IMR-90 (cell line): ENCODE measurements around the gene MLLT3. TPM values are rescaled to one million over a fixed set of nuclear protein-coding genes. Genes with fewer than 3 reads are reported as not detected.

Experiments
- ATAC-seq: fragments of 200-7000 bp; cut with Tn5 transposase; 2 replicates; pipeline ENCODE4 v1.9.1; 2020; ENCODE audit warnings: low read depth, mild to moderate bottlenecking, moderate library complexity
- BruUV-seq: library from RNA; stranded (reverse); fragments of 400-500 nt; replicated peaks from 2 replicates; lab custom pipeline; 2021; lab: Mats Ljungman, UMichigan
- CTCF ChIA-PET: fragments of 300-600 bp; formaldehyde crosslinking; extraction: SDS; loops from one replicate; lab custom pipeline; 2021; ENCODE audit warnings: antibody characterized with exemption; lab: Yijun Ruan, JAX
- POLR2A ChIA-PET: fragments of 300-600 bp; sonication (Branson Sonifier 250); formaldehyde crosslinking; loops from one replicate; lab custom pipeline; 2022; ENCODE audit warnings: antibody characterized with exemption; ENCODE audit not compliant: unreplicated experiment; lab: Charles Lee
- DNase-seq: peaks from one replicate; pipeline ENCODE4 v3.0.0; 2013
- H2AFZ ChIP-seq: replicated peaks from 2 replicates; pipeline ENCODE3; 2013; ENCODE audit warnings: low read length, mild to moderate bottlenecking; ENCODE audit not compliant: poor library complexity
- H2AK5ac ChIP-seq: 2 replicates; pipeline ENCODE4 v1.6.1; 2013; ENCODE audit warnings: low read depth, low read length, inconsistent platforms
- H2AK9ac ChIP-seq: replicated peaks from 2 replicates; pipeline ENCODE3; 2013; ENCODE audit warnings: mild to moderate bottlenecking, low read depth, low read length, moderate library complexity; ENCODE audit not compliant: poor library complexity
- H2BK120ac ChIP-seq: 2 replicates; pipeline ENCODE4 v1.6.1; 2013; ENCODE audit warnings: low read depth, low read length, inconsistent platforms
- H2BK15ac ChIP-seq: 3 replicates; pipeline ENCODE4 v1.6.1; 2013; ENCODE audit warnings: low read depth, low read length, inconsistent platforms
- H2BK20ac ChIP-seq: 2 replicates; pipeline ENCODE4 v1.6.1; 2013; ENCODE audit warnings: low read depth, mild to moderate bottlenecking, inconsistent platforms, low read length, moderate library complexity
- H2BK5ac ChIP-seq: 2 replicates; pipeline ENCODE4 v1.6.1; 2013; ENCODE audit warnings: mild to moderate bottlenecking, low read depth, low read length, inconsistent platforms; ENCODE audit not compliant: poor library complexity, severe bottlenecking
- H3K14ac ChIP-seq: replicated peaks from 2 replicates; pipeline ENCODE4 v1.6.1; 2013; ENCODE audit warnings: low read depth, low read length, inconsistent platforms
- H3K18ac ChIP-seq: 2 replicates; pipeline ENCODE4 v1.6.1; 2013; ENCODE audit warnings: low read depth, low read length, control low read depth
- H3K23ac ChIP-seq: 2 replicates; pipeline ENCODE4 v1.6.1; 2013; ENCODE audit warnings: low read depth, low read length, inconsistent platforms
- H3K27ac ChIP-seq: 2 replicates; pipeline ENCODE4 v1.5.1; 2013; ENCODE audit warnings: mild to moderate bottlenecking, control low read depth, low read length; ENCODE audit not compliant: insufficient read depth
- H3K27me3 ChIP-seq: 2 replicates; pipeline ENCODE4 v1.6.1; 2013; ENCODE audit warnings: low read length; ENCODE audit not compliant: control insufficient read depth, insufficient read depth
- H3K36me3 ChIP-seq: 2 replicates; pipeline ENCODE4 v1.6.1; 2013; ENCODE audit warnings: low read length, mixed read lengths; ENCODE audit not compliant: control insufficient read depth, insufficient read depth
- H3K4ac ChIP-seq: 2 replicates; pipeline ENCODE4 v1.6.1; 2013; ENCODE audit warnings: low read depth, low read length, inconsistent platforms
- H3K4me1 ChIP-seq: 2 replicates; pipeline ENCODE4 v1.6.1; 2013; ENCODE audit warnings: low read length, mixed read lengths; ENCODE audit not compliant: control insufficient read depth, insufficient read depth
- H3K4me2 ChIP-seq: 2 replicates; pipeline ENCODE4 v1.6.1; 2013; ENCODE audit warnings: low read depth, mild to moderate bottlenecking, control low read depth, low read length, moderate library complexity
- H3K4me3 ChIP-seq: 2 replicates; pipeline ENCODE4 v1.5.1; 2013; ENCODE audit warnings: low read depth, mild to moderate bottlenecking, control low read depth, low read length, moderate library complexity; ENCODE audit not compliant: insufficient read depth
- H3K56ac ChIP-seq: 2 replicates; pipeline ENCODE4 v1.6.1; 2013; ENCODE audit warnings: low read length, inconsistent platforms; ENCODE audit not compliant: insufficient read depth; ENCODE audit errors: extremely low read depth
- H3K79me1 ChIP-seq, 2 experiments: 2 replicates each; pipeline ENCODE4 v1.6.1; 2013; ENCODE audit warnings: low read length in 2 of 2, inconsistent platforms in 1 of 2, low read depth in 1 of 2
- H3K9ac ChIP-seq: 2 replicates; pipeline ENCODE4 v1.6.1; 2013; ENCODE audit warnings: low read depth, low read length, control low read depth
- H3K9me1 ChIP-seq: 2 replicates; pipeline ENCODE4 v1.6.1; 2013; ENCODE audit warnings: low read length, inconsistent platforms; ENCODE audit not compliant: insufficient read depth
- H3K9me3 ChIP-seq: 2 replicates; pipeline ENCODE4 v1.6.1; 2013; ENCODE audit warnings: low read length; ENCODE audit not compliant: control insufficient read depth, insufficient read depth
- H4K20me1 ChIP-seq: 2 replicates; pipeline ENCODE4 v1.6.1; 2013; ENCODE audit warnings: low read length, inconsistent platforms; ENCODE audit not compliant: insufficient read depth
- H4K5ac ChIP-seq: 2 replicates; pipeline ENCODE4 v1.6.1; 2013; ENCODE audit warnings: mild to moderate bottlenecking, low read depth, low read length, control low read depth
- H4K8ac ChIP-seq, 2 experiments: 2 replicates each; pipeline ENCODE4 v1.6.1; 2013; ENCODE audit warnings: low read depth in 2 of 2, low read length in 2 of 2, control low read depth in 1 of 2, inconsistent platforms in 1 of 2
- H4K91ac ChIP-seq: 2 replicates; pipeline ENCODE4 v1.6.1; 2013; ENCODE audit warnings: low read depth, low read length, inconsistent platforms; ENCODE audit not compliant: insufficient read depth
- MXI1 ChIP-seq: IDR thresholded peaks from 2 replicates; pipeline ENCODE4 v1.6.1; 2012; ENCODE audit warnings: low read depth, mild to moderate bottlenecking, low read length, moderate library complexity, borderline replicate concordance
- NFE2L2 ChIP-seq: fragments of 150-350 bp; IDR thresholded peaks from 2 replicates; pipeline ENCODE4 v1.6.1; 2016; ENCODE audit warnings: low read depth, mild to moderate bottlenecking, low read length
- RFX5 ChIP-seq: IDR thresholded peaks from 2 replicates; pipeline ENCODE4 v1.8.0; 2012; ENCODE audit warnings: low read depth, mild to moderate bottlenecking, low read length, moderate library complexity
- SMC3 ChIP-seq: fragments of 150-350 bp; IDR thresholded peaks from 2 replicates; pipeline ENCODE4 v1.6.1; 2016; ENCODE audit warnings: low read depth, mild to moderate bottlenecking, antibody characterized with exemption, low read length, moderate library complexity
- WGBS, 2 experiments: methylation state at CpG; one replicate each; pipeline versions ENCODE4 v1.1.5 to v1.1.7; 2013; ENCODE audit warnings: missing lambda C conversion rate in 2 of 2; ENCODE audit not compliant: insufficient read length in 1 of 2; ENCODE audit errors: extremely low coverage in 2 of 2; 5-methylcytosine and 5-hydroxymethylcytosine counted together
- dilution Hi-C: fragments of 300-500 bp; cut with HindIII; formaldehyde crosslinking; loops from one replicate; pipeline ENCODE4 v1.14.3; 2018; ENCODE audit warnings: low sequenced_read_pairs; ENCODE audit not compliant: unreplicated experiment
- in situ Hi-C: fragments of 300-500 bp; cut with MboI; formaldehyde crosslinking; loops from 3 replicates; pipeline ENCODE4 v1.14.3; 2019; ENCODE audit warnings: low sequenced_read_pairs, inconsistent platforms, mixed read lengths
- intact Hi-C: fragments of 100-400 bp; cut with micrococcal nuclease; formaldehyde crosslinking; loops from 2 replicates; pipeline ENCODE4 v1.10.0; 2022
- polyA plus RNA-seq, 3 experiments: library from polyadenylated mRNA; depleted of rRNA; stranded (reverse); fragments of >200 nt; gene quantifications; 2 replicates each; pipeline ENCODE4 v1.2.3, GENCODE V29; 2012; ENCODE audit warnings: low replicate concordance in 1 of 3
- total RNA-seq: library from RNA; depleted of rRNA; stranded (reverse); fragments of >200 nt; gene quantifications from 2 replicates; pipeline ENCODE4 v1.2.3, GENCODE V29; 2012

The MLLT3 gene
- total and polyA plus RNA-seq, 2 of the 4 experiments (the other 2 are of a cell fraction) = 10.4 to 21.1 TPM

GRCh38 chr9:20616808-20617207 lies 5.5 kb downstream of the MLLT3 start:
- H3K23ac ChIP-seq = no peak overlapping the region
- ChIA-PET POLR2A (no interaction called here), CTCF (interaction anchor here (1.4 kb wide), 1 partner anchor 495 kb away, joined by 3 read pairs; no protein-coding TSS in a partner anchor)
- 89% methylated on average over 1 of the region's 2 CpGs; no CpG with 5 or more reads in 1 of the 2 experiments for WGBS, 2 experiments
- H3K56ac ChIP-seq = no peak overlapping the region
- H3K4me3 ChIP-seq = no peak overlapping the region
- H3K9ac ChIP-seq = no peak overlapping the region
- no peak overlapping the region for H3K27ac ChIP-seq
- no peak overlapping the region for H3K4ac ChIP-seq
- intact Hi-C loops = no loop called here
- BruUV-seq = no TSS peak
- H2AFZ ChIP-seq = no peak overlapping the region
- no peak overlapping the region for H4K91ac ChIP-seq
- dilution Hi-C loops = no loop called here
- H3K4me2 ChIP-seq = no peak overlapping the region
- ATAC-seq (no peak), DNase-seq (no peak)
- no peak overlapping the region for H4K5ac ChIP-seq
- H2BK5ac ChIP-seq = no peak overlapping the region
- no peak overlapping the region for H3K18ac ChIP-seq
- H3K14ac ChIP-seq = no peak overlapping the region
- H3K79me1 ChIP-seq = peaks cover 28 to 31% of the 10 kb centered on the region in 2 experiments
- H3K9me1 ChIP-seq = peaks cover 2% of the 10 kb centered on the region; the same call in 1 of the 2 replicates
- no peak overlapping the region for H2AK5ac ChIP-seq
- no peak overlapping the region for H4K8ac ChIP-seq
- peaks cover 3% of the 10 kb centered on the region; the same call in 1 of the 2 replicates for H3K36me3 ChIP-seq
- H3K9me3 ChIP-seq = no peaks in the 10 kb centered on the region
- no peak overlapping the region for H2BK15ac ChIP-seq
- no peak for TF ChIP-seq SMC3
- TF ChIP-seq RFX5 = no peak
- no peak for TF ChIP-seq NFE2L2
- no peak for TF ChIP-seq MXI1
- H3K4me1 ChIP-seq = peaks cover 9% of the 10 kb centered on the region
- no peak overlapping the region for H2AK9ac ChIP-seq
- H2BK20ac ChIP-seq = no peak overlapping the region
- no peaks in the 10 kb centered on the region for H3K27me3 ChIP-seq
- in situ Hi-C loops = no loop called here
- H4K20me1 ChIP-seq = peaks cover 6% of the 10 kb centered on the region; the same call in 1 of the 2 replicates
- no peak overlapping the region for H2BK120ac ChIP-seq
